Loucy (cell line): ENCODE data around the gene FMO5.
"Not testable (repeated sequence)": the region's sequence is repeated elsewhere in the genome, so short reads cannot be mapped to it uniquely, and the experiment has no call there.

ENCODE experiments used
- H2AFZ ChIP-seq: fragments of 200-600 bp; sonication (generic); 2 replicates; pipeline ENCODE4 v1.6.0; 2016; ENCODE audit warnings: antibody characterized with exemption, mild to moderate bottlenecking, low read length, moderate library complexity
- H3F3A ChIP-seq: fragments of 200-600 bp; 2 replicates; pipeline ENCODE4 v1.6.0; 2016; ENCODE audit warnings: antibody characterized with exemption, low read depth, mild to moderate bottlenecking
- H3K27me3 ChIP-seq: fragments of 200-600 bp; sonication (generic); 2 replicates; pipeline ENCODE4 v1.6.1; 2014; ENCODE audit warnings: low read length, mild to moderate bottlenecking; ENCODE audit not compliant: insufficient read depth, poor library complexity, severe bottlenecking
- H3K36me3 ChIP-seq: fragments of 200-600 bp; sonication (generic); 2 replicates; pipeline ENCODE4 v1.6.1; 2016; ENCODE audit warnings: low read length; ENCODE audit not compliant: insufficient read depth
- H3K4me1 ChIP-seq: fragments of 200-600 bp; sonication (generic); 2 replicates; pipeline ENCODE4 v1.5.1; 2014; ENCODE audit warnings: low read length, mild to moderate bottlenecking; ENCODE audit not compliant: insufficient read depth, poor library complexity, severe bottlenecking
- H3K4me2 ChIP-seq: fragments of 200-600 bp; sonication (generic); 2 replicates; pipeline ENCODE4 v1.6.0; 2014; ENCODE audit warnings: antibody characterized with exemption, low read length, low read depth, mild to moderate bottlenecking; ENCODE audit not compliant: poor library complexity, severe bottlenecking
- H3K4me3 ChIP-seq: fragments of 200-600 bp; sonication (generic); 2 replicates; pipeline ENCODE4 v1.5.1; 2014; ENCODE audit warnings: low read length, mild to moderate bottlenecking, mixed read lengths; ENCODE audit not compliant: poor library complexity, severe bottlenecking
- H3K79me2 ChIP-seq: fragments of 200-600 bp; sonication (generic); 2 replicates; pipeline ENCODE4 v1.6.1; 2014; ENCODE audit warnings: low read length; ENCODE audit not compliant: insufficient read depth
- H3K9ac ChIP-seq: fragments of 200-600 bp; sonication (generic); 2 replicates; pipeline ENCODE4 v1.6.0; 2014; ENCODE audit warnings: mild to moderate bottlenecking, low read depth, low read length, moderate library complexity; ENCODE audit not compliant: poor library complexity, severe bottlenecking
- H3K9me2 ChIP-seq: fragments of 200-600 bp; sonication (generic); replicated peaks from 2 replicates; pipeline ENCODE4 v1.6.1; 2016; ENCODE audit warnings: low read depth, low read length, mixed read lengths
- H3K9me3 ChIP-seq: fragments of 200-600 bp; sonication (generic); 2 replicates; pipeline ENCODE4 v1.6.1; 2014; ENCODE audit warnings: mild to moderate bottlenecking, antibody characterized with exemption, low read length, low read depth; ENCODE audit not compliant: insufficient read depth
- H4K20me1 ChIP-seq: fragments of 200-600 bp; sonication (generic); 2 replicates; pipeline ENCODE4 v1.6.0; 2014; ENCODE audit warnings: antibody characterized with exemption, low read length, mild to moderate bottlenecking; ENCODE audit not compliant: insufficient read depth, poor library complexity, severe bottlenecking
- EZH2phosphoT487 ChIP-seq: fragments of 200-600 bp; IDR thresholded peaks from 2 replicates; pipeline ENCODE4 v1.6.1; 2018; ENCODE audit warnings: antibody characterized with exemption, mild to moderate bottlenecking, moderate library complexity, borderline replicate concordance
- TF ChIP-seq, protein P1 (sequence below): fragments of 200-600 bp; sonication (generic); conservative IDR thresholded peaks from 2 replicates; pipeline ENCODE4 v1.5.1; 2014; ENCODE audit warnings: mild to moderate bottlenecking, antibody characterized with exemption, low read length

The FMO5 gene

DNA sequence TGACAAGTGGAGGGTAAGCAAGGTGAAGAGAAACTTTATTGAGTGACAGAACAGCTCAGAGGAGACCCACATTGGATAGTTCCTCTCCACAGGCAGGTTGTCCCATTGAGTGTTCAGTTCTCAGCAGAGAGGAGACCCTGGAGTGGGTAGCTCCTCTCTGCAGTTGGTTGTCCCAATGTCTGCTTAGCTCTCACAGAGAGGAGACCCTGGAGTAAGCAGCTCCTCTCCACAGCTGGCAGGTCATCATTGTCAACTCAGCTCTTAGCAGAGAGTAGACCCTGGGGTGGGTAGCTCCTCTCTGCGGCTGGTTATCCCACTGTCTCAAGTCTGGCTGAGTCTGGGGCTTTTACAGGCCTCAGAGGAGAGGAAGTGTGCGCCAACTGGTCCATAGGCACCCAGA, 11.3 kb upstream of the FMO5 start:
- no peaks in the 10 kb centered on the region for H3K9me2 ChIP-seq
- TF ChIP-seq EZH2phosphoT487: no peak
- TF ChIP-seq, protein P1, sequence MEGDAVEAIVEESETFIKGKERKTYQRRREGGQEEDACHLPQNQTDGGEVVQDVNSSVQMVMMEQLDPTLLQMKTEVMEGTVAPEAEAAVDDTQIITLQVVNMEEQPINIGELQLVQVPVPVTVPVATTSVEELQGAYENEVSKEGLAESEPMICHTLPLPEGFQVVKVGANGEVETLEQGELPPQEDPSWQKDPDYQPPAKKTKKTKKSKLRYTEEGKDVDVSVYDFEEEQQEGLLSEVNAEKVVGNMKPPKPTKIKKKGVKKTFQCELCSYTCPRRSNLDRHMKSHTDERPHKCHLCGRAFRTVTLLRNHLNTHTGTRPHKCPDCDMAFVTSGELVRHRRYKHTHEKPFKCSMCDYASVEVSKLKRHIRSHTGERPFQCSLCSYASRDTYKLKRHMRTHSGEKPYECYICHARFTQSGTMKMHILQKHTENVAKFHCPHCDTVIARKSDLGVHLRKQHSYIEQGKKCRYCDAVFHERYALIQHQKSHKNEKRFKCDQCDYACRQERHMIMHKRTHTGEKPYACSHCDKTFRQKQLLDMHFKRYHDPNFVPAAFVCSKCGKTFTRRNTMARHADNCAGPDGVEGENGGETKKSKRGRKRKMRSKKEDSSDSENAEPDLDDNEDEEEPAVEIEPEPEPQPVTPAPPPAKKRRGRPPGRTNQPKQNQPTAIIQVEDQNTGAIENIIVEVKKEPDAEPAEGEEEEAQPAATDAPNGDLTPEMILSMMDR: no peak
- H3K4me3 ChIP-seq: no peak overlapping the region
- no peak overlapping the region for H2AFZ ChIP-seq
- no peaks in the 10 kb centered on the region for H3K36me3 ChIP-seq
- H3K9ac ChIP-seq: no peak overlapping the region
- no peaks in the 10 kb centered on the region for H3K27me3 ChIP-seq
- no peak overlapping the region for H3K4me2 ChIP-seq
- H3K4me1 ChIP-seq: no peaks in the 10 kb centered on the region
- no peaks in the 10 kb centered on the region for H3K79me2 ChIP-seq
- H4K20me1 ChIP-seq: no peaks in the 10 kb centered on the region
- peaks cover 14% of the 10 kb centered on the region; the same call in 1 of the 2 replicates for H3K9me3 ChIP-seq
- no peaks in the 10 kb centered on the region for H3F3A ChIP-seq

DNA sequence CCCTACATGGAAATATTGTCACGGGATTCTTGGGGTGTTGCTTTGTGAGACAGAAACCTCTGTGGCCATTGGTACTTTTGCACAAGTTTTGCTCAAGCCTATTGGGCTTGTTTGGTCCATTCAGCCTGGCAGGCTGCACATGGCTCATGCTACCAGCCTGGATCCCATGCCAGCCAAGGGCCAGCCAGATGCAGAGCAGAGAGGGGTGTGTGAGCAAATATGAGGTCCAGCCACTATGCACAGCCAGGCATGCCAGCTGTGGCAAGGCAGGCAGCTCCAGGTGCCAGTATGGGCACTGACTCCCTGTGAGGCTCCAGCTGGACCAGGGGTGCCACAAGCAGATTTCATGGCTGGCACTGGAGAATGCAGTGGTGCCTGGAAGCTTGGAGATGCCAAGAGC, 10.7 kb upstream of the FMO5 start:
- H3K9ac ChIP-seq: no peak overlapping the region
- no peaks in the 10 kb centered on the region for H3K27me3 ChIP-seq
- no peaks in the 10 kb centered on the region for H3F3A ChIP-seq
- no peaks in the 10 kb centered on the region for H4K20me1 ChIP-seq
- no peaks in the 10 kb centered on the region for H3K36me3 ChIP-seq
- H3K4me2 ChIP-seq: no peak overlapping the region
- no peak overlapping the region for H2AFZ ChIP-seq
- peaks cover 14% of the 10 kb centered on the region; the same call in 1 of the 2 replicates for H3K9me3 ChIP-seq
- TF ChIP-seq, protein P1: no peak
- no peak for TF ChIP-seq EZH2phosphoT487
- no peaks in the 10 kb centered on the region for H3K4me1 ChIP-seq
- H3K4me3 ChIP-seq: no peak overlapping the region
- H3K9me2 ChIP-seq: no peaks in the 10 kb centered on the region
- no peaks in the 10 kb centered on the region for H3K79me2 ChIP-seq

DNA sequence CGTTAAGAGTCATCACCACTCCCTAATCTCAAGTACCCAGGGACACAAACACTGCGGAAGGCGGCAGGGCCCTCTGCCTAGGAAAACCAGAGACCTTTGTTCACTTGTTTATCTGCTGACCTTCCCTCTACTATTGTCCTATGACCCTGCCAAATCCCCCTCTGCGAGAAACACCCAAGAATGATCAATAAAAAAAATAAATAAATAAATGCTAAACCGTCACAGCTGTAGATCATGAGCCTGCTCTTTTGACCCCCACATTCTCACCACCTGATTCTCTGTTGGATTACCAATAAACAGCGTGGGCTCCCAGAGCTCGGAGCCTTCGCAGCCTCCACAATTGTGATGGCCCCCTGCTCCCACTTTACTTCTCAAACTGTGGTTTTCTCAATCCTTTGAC, 8.8 kb upstream of the FMO5 start:
- not testable (repeated sequence) for H3K9me2 ChIP-seq, H2AFZ ChIP-seq, H4K20me1 ChIP-seq

DNA sequence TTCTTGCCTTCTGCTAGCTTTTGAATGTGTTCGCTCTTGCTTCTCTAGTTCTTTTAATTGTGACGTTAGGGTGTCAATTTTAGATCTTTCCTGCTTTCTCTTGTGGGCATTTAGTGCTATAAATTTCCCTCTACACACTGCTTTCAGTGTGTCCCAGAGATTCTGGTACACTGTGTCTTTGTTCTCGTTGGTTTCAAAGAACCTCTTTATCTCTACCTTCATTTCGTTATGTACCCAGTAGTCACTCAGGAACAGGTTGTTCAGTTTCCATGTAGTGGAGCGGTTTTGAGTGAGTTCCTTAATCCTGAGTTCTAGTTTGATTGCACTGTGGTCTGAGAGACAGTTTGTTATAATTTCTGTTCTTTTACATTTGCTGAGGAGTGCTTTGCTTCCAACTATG, 5.9 kb upstream of the FMO5 start:
- not testable (repeated sequence) for H2AFZ ChIP-seq, H3K9me2 ChIP-seq, H3K9me3 ChIP-seq, H3K27me3 ChIP-seq, H3K36me3 ChIP-seq, H3K4me2 ChIP-seq, H3K4me3 ChIP-seq, H3K79me2 ChIP-seq, H3K9ac ChIP-seq, H4K20me1 ChIP-seq, H3F3A ChIP-seq, H3K4me1 ChIP-seq

More for the DNA sequence above, 8.8 kb upstream of the FMO5 start:
- not testable (repeated sequence) for H3K4me1 ChIP-seq, H3K36me3 ChIP-seq, H3K79me2 ChIP-seq, H3K4me2 ChIP-seq, H3K9ac ChIP-seq, H3K27me3 ChIP-seq, H3F3A ChIP-seq, H3K4me3 ChIP-seq
- peaks cover 14% of the 10 kb centered on the region; the same call in 1 of the 2 replicates for H3K9me3 ChIP-seq
